Parathyroid adenoma (tissue), 2 donors: ENCODE data around the gene NYAP2.

Source experiments
- H2AFZ ChIP-seq: fragments of 300-600 bp; sonication (generic); one replicate; pipeline ENCODE4 v1.7.0; 2017; ENCODE audit warnings: antibody characterized with exemption, mild to moderate bottlenecking
- H3K27ac ChIP-seq: fragments of 300-600 bp; sonication (generic); one replicate; pipeline ENCODE4 v1.7.0; 2017
- H3K27me3 ChIP-seq: fragments of 300-600 bp; sonication (generic); one replicate; pipeline ENCODE4 v1.7.0; 2017; ENCODE audit warnings: low read length; ENCODE audit not compliant: control insufficient read depth, insufficient read depth
- H3K36me3 ChIP-seq: fragments of 300-600 bp; sonication (generic); one replicate; pipeline ENCODE4 v1.7.0; 2017; ENCODE audit warnings: low read length; ENCODE audit not compliant: control insufficient read depth, insufficient read depth
- H3K4me1 ChIP-seq: fragments of 300-600 bp; sonication (generic); one replicate; pipeline ENCODE4 v1.7.0; 2017; ENCODE audit warnings: control low read depth
- H3K4me2 ChIP-seq: fragments of 300-600 bp; sonication (generic); one replicate; pipeline ENCODE4 v1.7.0; 2017; ENCODE audit warnings: low read length
- H3K4me3 ChIP-seq: fragments of 300-600 bp; sonication (generic); one replicate; pipeline ENCODE4 v1.7.0; 2017; ENCODE audit warnings: low read depth, low read length
- H3K79me2 ChIP-seq: fragments of 300-600 bp; sonication (generic); one replicate; pipeline ENCODE4 v1.7.0; 2017; ENCODE audit warnings: control low read depth
- H3K9ac ChIP-seq: fragments of 300-600 bp; sonication (generic); one replicate; pipeline ENCODE4 v1.7.0; 2017; ENCODE audit warnings: mild to moderate bottlenecking
- H3K9me3 ChIP-seq: fragments of 300-600 bp; sonication (generic); one replicate; pipeline ENCODE4 v1.7.0; 2017; ENCODE audit warnings: low read length; ENCODE audit not compliant: control insufficient read depth
- TF ChIP-seq, protein P1 (sequence below): fragments of 300-600 bp; sonication (generic); IDR thresholded peaks from one replicate; pipeline ENCODE4 v1.7.0; 2017; ENCODE audit warnings: antibody characterized with exemption, mild to moderate bottlenecking
- donor health status: primary hyperparathyroidism.

NYAP2 gene

DNA sequence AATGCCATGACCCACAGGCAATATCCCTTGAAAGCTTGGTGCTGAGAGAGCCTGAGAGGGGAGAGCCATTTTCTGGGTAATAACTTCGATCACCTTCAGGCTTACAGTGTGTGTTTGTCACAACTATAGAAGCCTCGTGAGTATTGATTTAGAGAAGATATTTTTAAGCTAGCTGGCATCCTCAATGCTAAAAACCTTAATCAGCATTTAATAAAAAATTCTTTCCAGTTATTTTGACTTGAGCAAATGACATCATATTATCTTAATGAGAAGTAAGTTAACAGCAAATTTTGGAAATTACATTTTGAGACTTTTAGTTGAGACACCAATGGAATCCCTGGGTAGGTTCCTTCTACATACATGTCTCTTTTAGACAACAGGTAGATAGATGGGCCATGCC, 283.7 kb downstream of the NYAP2 start:
- Histone ChIP-seq H2AFZ (no peak overlapping the region), H3K27me3 (no peaks in the 10 kb centered on the region), H3K27ac (no peak overlapping the region), H3K79me2 (no peaks in the 10 kb centered on the region), H3K9me3 (no peaks in the 10 kb centered on the region), H3K4me3 (no peak overlapping the region), H3K4me1 (no peaks in the 10 kb centered on the region), H3K36me3 (no peaks in the 10 kb centered on the region), H3K4me2 (no peak overlapping the region), H3K9ac (no peak overlapping the region)
- TF ChIP-seq, protein P1, sequence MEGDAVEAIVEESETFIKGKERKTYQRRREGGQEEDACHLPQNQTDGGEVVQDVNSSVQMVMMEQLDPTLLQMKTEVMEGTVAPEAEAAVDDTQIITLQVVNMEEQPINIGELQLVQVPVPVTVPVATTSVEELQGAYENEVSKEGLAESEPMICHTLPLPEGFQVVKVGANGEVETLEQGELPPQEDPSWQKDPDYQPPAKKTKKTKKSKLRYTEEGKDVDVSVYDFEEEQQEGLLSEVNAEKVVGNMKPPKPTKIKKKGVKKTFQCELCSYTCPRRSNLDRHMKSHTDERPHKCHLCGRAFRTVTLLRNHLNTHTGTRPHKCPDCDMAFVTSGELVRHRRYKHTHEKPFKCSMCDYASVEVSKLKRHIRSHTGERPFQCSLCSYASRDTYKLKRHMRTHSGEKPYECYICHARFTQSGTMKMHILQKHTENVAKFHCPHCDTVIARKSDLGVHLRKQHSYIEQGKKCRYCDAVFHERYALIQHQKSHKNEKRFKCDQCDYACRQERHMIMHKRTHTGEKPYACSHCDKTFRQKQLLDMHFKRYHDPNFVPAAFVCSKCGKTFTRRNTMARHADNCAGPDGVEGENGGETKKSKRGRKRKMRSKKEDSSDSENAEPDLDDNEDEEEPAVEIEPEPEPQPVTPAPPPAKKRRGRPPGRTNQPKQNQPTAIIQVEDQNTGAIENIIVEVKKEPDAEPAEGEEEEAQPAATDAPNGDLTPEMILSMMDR = no peak

DNA sequence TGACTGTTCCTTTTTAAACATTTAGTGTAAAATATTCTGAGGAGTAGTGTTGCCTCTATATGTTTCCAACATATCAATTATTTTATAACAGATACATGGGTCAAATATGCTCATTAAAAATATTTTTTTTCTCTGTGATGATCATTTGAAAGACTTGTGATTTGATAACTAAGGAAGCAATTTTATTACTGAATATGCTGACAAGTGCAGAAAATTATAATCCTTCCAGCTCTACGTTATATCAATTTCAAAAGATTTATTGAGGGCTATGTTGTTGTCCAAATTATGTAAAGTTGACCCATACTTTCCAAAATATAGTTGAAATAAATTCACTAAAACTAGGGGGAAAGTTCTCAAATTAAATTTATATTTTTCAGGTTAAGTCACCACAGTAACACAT, 290.6 kb downstream of the NYAP2 start:
- Histone ChIP-seq H3K36me3 (no peaks in the 10 kb centered on the region), H3K9ac (no peak overlapping the region), H3K4me3 (no peak overlapping the region), H3K27ac (no peak overlapping the region), H3K4me1 (no peaks in the 10 kb centered on the region), H3K4me2 (no peak overlapping the region), H3K27me3 (no peaks in the 10 kb centered on the region), H3K79me2 (no peaks in the 10 kb centered on the region), H3K9me3 (no peaks in the 10 kb centered on the region), H2AFZ (no peak overlapping the region)
- TF ChIP-seq, protein P1 = no peak

DNA sequence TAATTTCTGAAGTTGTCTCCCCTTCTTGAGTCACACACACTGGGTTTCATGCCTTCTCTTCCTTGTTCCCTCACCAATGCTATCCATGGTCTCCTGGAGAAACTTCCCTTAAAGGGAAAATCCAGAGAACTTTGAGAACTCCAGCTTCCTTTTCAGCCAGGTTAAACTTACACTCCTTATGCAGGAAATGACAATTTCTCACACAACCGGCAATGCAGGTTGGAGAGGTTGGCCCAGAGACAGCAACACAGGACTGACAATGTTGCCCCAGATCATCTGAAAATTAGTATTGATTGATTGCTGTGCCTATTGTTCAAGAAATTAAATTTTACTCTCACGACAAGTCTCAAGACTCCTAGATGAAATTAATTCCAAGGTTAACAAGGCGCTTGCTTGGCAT, 292.2 kb downstream of the NYAP2 start:
- Histone ChIP-seq H3K9me3 (no peaks in the 10 kb centered on the region), H3K4me3 (no peak overlapping the region), H3K4me2 (no peak overlapping the region), H3K27me3 (no peaks in the 10 kb centered on the region), H3K4me1 (no peaks in the 10 kb centered on the region), H2AFZ (no peak overlapping the region), H3K79me2 (no peaks in the 10 kb centered on the region), H3K9ac (no peak overlapping the region), H3K27ac (no peak overlapping the region), H3K36me3 (no peaks in the 10 kb centered on the region)
- TF ChIP-seq, protein P1 = no peak

DNA sequence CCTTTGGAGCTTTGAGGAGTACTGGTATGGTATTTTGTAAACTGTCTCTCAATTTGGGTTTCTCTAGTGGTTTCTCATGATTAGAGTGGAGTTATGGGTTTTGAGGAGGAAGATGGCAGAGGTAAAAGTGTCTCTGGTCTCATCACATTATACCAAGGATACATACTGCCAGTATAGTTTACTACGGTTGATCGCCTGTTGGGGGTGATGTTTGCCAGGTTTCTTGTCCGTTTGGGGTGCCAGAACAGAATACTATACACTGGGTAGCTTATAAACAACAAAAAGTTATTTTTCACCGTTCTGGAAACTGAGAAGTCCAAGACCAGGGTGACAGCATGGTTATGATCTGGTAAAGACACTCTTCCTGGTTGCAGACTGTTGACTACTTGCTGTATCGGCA, 293.7 kb downstream of the NYAP2 start:
- no peaks in the 10 kb centered on the region for H3K27me3 ChIP-seq
- no peak overlapping the region for H3K9ac ChIP-seq
- H3K4me2 ChIP-seq = no peak overlapping the region
- no peaks in the 10 kb centered on the region for H3K4me1 ChIP-seq
- TF ChIP-seq, protein P1 = no peak
- no peak overlapping the region for H3K27ac ChIP-seq
- H3K9me3 ChIP-seq = no peaks in the 10 kb centered on the region
- no peaks in the 10 kb centered on the region for H3K79me2 ChIP-seq
- no peaks in the 10 kb centered on the region for H3K36me3 ChIP-seq
- H2AFZ ChIP-seq = no peak overlapping the region
- no peak overlapping the region for H3K4me3 ChIP-seq

DNA sequence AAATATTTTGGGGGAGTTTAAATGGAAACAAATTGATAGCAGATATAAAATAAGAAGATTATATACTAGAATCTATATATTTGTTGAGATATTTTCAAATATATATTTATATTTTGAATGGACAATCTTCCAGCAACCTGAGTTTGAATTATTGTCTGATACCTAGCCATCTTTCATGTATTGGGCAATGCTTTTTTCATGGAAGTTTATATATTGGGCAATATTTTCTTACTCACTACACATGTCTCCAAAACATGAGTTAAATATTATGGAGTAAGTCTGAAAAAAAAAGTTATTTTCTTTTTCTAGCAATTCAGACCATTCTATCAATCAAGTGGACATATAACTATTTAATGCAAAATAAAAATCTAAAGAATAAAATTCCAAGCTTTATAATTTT, 295.2 kb downstream of the NYAP2 start:
- H3K27ac ChIP-seq = no peak overlapping the region
- no peaks in the 10 kb centered on the region for H3K36me3 ChIP-seq
- no peaks in the 10 kb centered on the region for H3K9me3 ChIP-seq
- no peak overlapping the region for H3K9ac ChIP-seq
- TF ChIP-seq, protein P1 = no peak
- H3K4me3 ChIP-seq = no peak overlapping the region
- no peaks in the 10 kb centered on the region for H3K27me3 ChIP-seq
- H3K4me2 ChIP-seq = no peak overlapping the region
- no peak overlapping the region for H2AFZ ChIP-seq
- no peaks in the 10 kb centered on the region for H3K79me2 ChIP-seq
- H3K4me1 ChIP-seq = no peaks in the 10 kb centered on the region
